Testis (tissue), 3 donors: ENCODE measurements around the gene EIF3F. TPM values are rescaled to one million over a fixed set of nuclear protein-coding genes. Genes with fewer than 3 reads are reported as not detected.

Experiments
- DNase-seq: peaks from one replicate; pipeline ENCODE4 v3.0.0-alpha.2; 2019
- H3K27ac ChIP-seq, 2 donors: fragments of 200-600 bp; sonication (generic); one replicate each; pipeline ENCODE4 v1.5.1; 2019
- H3K27me3 ChIP-seq: fragments of 200-600 bp; sonication (generic); one replicate; pipeline ENCODE4 v1.5.1; 2019
- H3K36me3 ChIP-seq: fragments of 200-600 bp; sonication (generic); one replicate; pipeline ENCODE4 v1.5.1; 2017; ENCODE audit warnings: low read depth; ENCODE audit errors: missing control alignments
- H3K4me1 ChIP-seq: fragments of 200-600 bp; sonication (generic); one replicate; pipeline ENCODE4 v1.5.1; 2019
- H3K4me3 ChIP-seq, 2 donors: fragments of 200-600 bp; sonication (generic); one replicate each; pipeline ENCODE4 v1.5.1; 2017 to 2019
- H3K9me3 ChIP-seq: fragments of 200-600 bp; sonication (generic); one replicate; pipeline ENCODE4 v1.5.1; 2017
- CTCF ChIP-seq, 3 experiments: fragments of 450-650 bp in 2 of 3; fragments of 200-600 bp in 1 of 3; sonication (generic) in 1 of 3; IDR thresholded peaks; one replicate each; pipeline ENCODE4 v1.5.1; 2016 to 2019; ENCODE audit warnings: antibody characterized with exemption in 3 of 3, mild to moderate bottlenecking in 2 of 3, moderate library complexity in 1 of 3
- POLR2A ChIP-seq: fragments of 450-650 bp; IDR thresholded peaks from one replicate; pipeline ENCODE4 v1.6.1; 2017; ENCODE audit warnings: antibody characterized with exemption, mild to moderate bottlenecking, moderate library complexity
- WGBS, 2 donors: methylation state at CpG; one replicate each; pipeline ENCODE4 v1.1.5; 2018; 5-methylcytosine and 5-hydroxymethylcytosine counted together
- intact Hi-C: fragments of 100-400 bp; cut with DNase I; formaldehyde crosslinking; loops from one replicate; pipeline ENCODE4 v1.15.1; 2023; ENCODE audit warnings: low total_unique reads
- polyA plus RNA-seq: library from polyadenylated mRNA; stranded (reverse); fragments of 350-450 nt; fragmentation: Illumina TruSeq; extraction: RNeasy Lipid Tissue Mini Kit (QIAGEN cat#74804); gene quantifications from one replicate; pipeline ENCODE4 v1.2.3, GENCODE V29; 2014; ENCODE audit warnings: low read depth, low replicate concordance; ENCODE audit not compliant: insufficient read depth
- total RNA-seq, 2 donors: library from RNA; depleted of rRNA; stranded (reverse); fragments of >200 nt; gene quantifications; one replicate each; pipeline ENCODE4 v1.2.3, GENCODE V29; 2016

Gene EIF3F
- total and polyA plus RNA-seq, 3 donors from 2014 or later: 268 to 387 (median 287) TPM

- no peaks in the 10 kb centered on the region for H3K27me3 ChIP-seq
- H3K4me1 ChIP-seq: no peaks in the 10 kb centered on the region
- H3K27ac ChIP-seq: no peak overlapping the region
- 81 to 87% methylated on average over 1 of the region's 1 CpG for WGBS, 2 donors
- DNase-seq: no peak
- no peaks in the 10 kb centered on the region for H3K9me3 ChIP-seq
- no peak overlapping the region for H3K4me3 ChIP-seq
- intact Hi-C loops: no loop called here
- H3K36me3 ChIP-seq: no peaks in the 10 kb centered on the region
- TF ChIP-seq CTCF (IDR thresholded peaks at IDR 0.05): no peak
- no peak for TF ChIP-seq POLR2A
Measured at GRCh38 chr11:7967097-7967496, 20.0 kb upstream of the EIF3F start.

- TF ChIP-seq CTCF (IDR thresholded peaks at IDR 0.05) (no peak), POLR2A (no peak)
- intact Hi-C loops: no loop called here
- no peak for DNase-seq
- Histone ChIP-seq H3K9me3 (no peaks in the 10 kb centered on the region), H3K4me1 (no peaks in the 10 kb centered on the region), H3K4me3 (no peak overlapping the region), H3K27ac (no peak overlapping the region), H3K36me3 (no peaks in the 10 kb centered on the region), H3K27me3 (no peaks in the 10 kb centered on the region)
Measured at GRCh38 chr11:7967826-7968225, 19.3 kb upstream of the EIF3F start.

GRCh38 chr11:7968686-7969085, 18.5 kb upstream of the EIF3F start:
- no peak overlapping the region for H3K4me3 ChIP-seq
- intact Hi-C loops: no loop called here
- no peaks in the 10 kb centered on the region for H3K9me3 ChIP-seq
- 68 to 73% methylated on average over 2 of the region's 2 CpGs for WGBS, 2 donors
- DNase-seq: no peak
- H3K36me3 ChIP-seq: no peaks in the 10 kb centered on the region
- TF ChIP-seq CTCF (IDR thresholded peaks at IDR 0.05) (no peak), POLR2A (no peak)
- H3K4me1 ChIP-seq: no peaks in the 10 kb centered on the region
- H3K27ac ChIP-seq: no peak overlapping the region
- no peaks in the 10 kb centered on the region for H3K27me3 ChIP-seq

GRCh38 chr11:7969756-7970646, 17.1 kb upstream of the EIF3F start:
- TF ChIP-seq POLR2A (no peak), CTCF (IDR thresholded peaks at IDR 0.05) (no peak)
- DNase-seq: no peak
- intact Hi-C loops: no loop called here
- Histone ChIP-seq H3K27me3 (no peaks in the 10 kb centered on the region), H3K4me3 (no peak overlapping the region), H3K4me1 (no peaks in the 10 kb centered on the region), H3K27ac (no peak overlapping the region), H3K9me3 (no peaks in the 10 kb centered on the region), H3K36me3 (no peaks in the 10 kb centered on the region)
- WGBS, 2 donors: 73 to 80% methylated on average over 3 of the region's 3 CpGs

GRCh38 chr11:7971846-7972245, 15.3 kb upstream of the EIF3F start:
- intact Hi-C loops: no loop called here
- no peak overlapping the region for H3K4me3 ChIP-seq
- no peaks in the 10 kb centered on the region for H3K9me3 ChIP-seq
- no peak overlapping the region for H3K27ac ChIP-seq
- no peak for DNase-seq
- TF ChIP-seq CTCF (IDR thresholded peaks at IDR 0.05) (no peak), POLR2A (no peak)
- H3K36me3 ChIP-seq: no peaks in the 10 kb centered on the region
- no peaks in the 10 kb centered on the region for H3K4me1 ChIP-seq
- no peaks in the 10 kb centered on the region for H3K27me3 ChIP-seq
